A673 (cell line): ENCODE data around the gene THRSP. TPM values are rescaled to one million over a fixed set of nuclear protein-coding genes. Genes with fewer than 3 reads are reported as not detected.

Source experiments
- BruUV-seq: library from RNA; stranded (reverse); fragments of 400-500 nt; replicated peaks from 2 replicates; lab custom pipeline; 2021; lab: Mats Ljungman, UMichigan
- CTCF ChIA-PET: fragments of 300-600 bp; sonication (Branson Sonifier 250); formaldehyde crosslinking; loops from one replicate; lab custom pipeline; 2022; ENCODE audit warnings: antibody characterized with exemption; lab: Charles Lee
- POLR2A ChIA-PET: fragments of 300-600 bp; sonication (Branson Sonifier 250); formaldehyde crosslinking; loops from one replicate; lab custom pipeline; 2022; ENCODE audit warnings: antibody characterized with exemption; ENCODE audit not compliant: low non-redundant PET; lab: Charles Lee
- DNase-seq: peaks from one replicate; pipeline ENCODE4 v3.0.0-alpha.2; 2015; ENCODE audit warnings: low spot score
- H3K27ac ChIP-seq: fragments of 200-600 bp; sonication (generic); 2 replicates; pipeline ENCODE4 v1.5.1; 2016; ENCODE audit warnings: mixed run types, low read depth, mild to moderate bottlenecking, mixed read lengths, antibody characterized with exemption, low read length; ENCODE audit not compliant: poor library complexity, severe bottlenecking
- H3K27me3 ChIP-seq: fragments of 200-600 bp; sonication (generic); replicated peaks from 2 replicates; pipeline ENCODE4 v1.6.1; 2017; ENCODE audit warnings: mixed run types, low read depth, mild to moderate bottlenecking, mixed read lengths, antibody characterized with exemption, low read length; ENCODE audit not compliant: insufficient read depth, poor library complexity
- H3K36me3 ChIP-seq: fragments of 200-600 bp; sonication (generic); 2 replicates; pipeline ENCODE4 v1.6.1; 2016; ENCODE audit warnings: mixed run types, mild to moderate bottlenecking, mixed read lengths, antibody characterized with exemption, low read length; ENCODE audit not compliant: insufficient read depth, poor library complexity, severe bottlenecking
- H3K4me1 ChIP-seq: fragments of 200-600 bp; sonication (generic); 2 replicates; pipeline ENCODE4 v1.6.1; 2017; ENCODE audit warnings: mixed run types, mild to moderate bottlenecking, mixed read lengths, antibody characterized with exemption, low read length; ENCODE audit not compliant: insufficient read depth, poor library complexity, severe bottlenecking
- H3K4me3 ChIP-seq: fragments of 200-600 bp; sonication (generic); 2 replicates; pipeline ENCODE4 v1.5.1; 2016; ENCODE audit warnings: low read depth, mixed run types, mild to moderate bottlenecking, mixed read lengths, low read length; ENCODE audit not compliant: poor library complexity, severe bottlenecking
- H3K9me3 ChIP-seq: fragments of 200-600 bp; sonication (generic); 2 replicates; pipeline ENCODE4 v1.6.1; 2016; ENCODE audit warnings: mixed run types, low read depth, mild to moderate bottlenecking, mixed read lengths, antibody characterized with exemption, low read length; ENCODE audit not compliant: poor library complexity, severe bottlenecking
- CTCF ChIP-seq: fragments of 300-800, 200-600 bp; sonication (generic); conservative IDR thresholded peaks from 2 replicates; pipeline ENCODE4 v1.5.1; 2017; ENCODE audit warnings: low read depth, mild to moderate bottlenecking, antibody characterized with exemption, low read length, moderate library complexity, mixed read lengths
- EZH2 ChIP-seq: fragments of 200-600 bp; sonication (generic); IDR thresholded peaks from 2 replicates; pipeline ENCODE4 v1.6.1; 2017; ENCODE audit warnings: borderline replicate concordance, low read depth, mild to moderate bottlenecking, mixed read lengths, antibody characterized with exemption, low read length; ENCODE audit not compliant: poor library complexity, severe bottlenecking
- intact Hi-C: fragments of 100-400 bp; cut with micrococcal nuclease; formaldehyde crosslinking; loops from one replicate; pipeline ENCODE4 v1.10.0; 2022; ENCODE audit not compliant: unreplicated experiment
- total RNA-seq: library from RNA; stranded (reverse); gene quantifications from 2 replicates; pipeline ENCODE4 v1.2.3, GENCODE V29; 2021

THRSP gene
- total RNA-seq, 1 experiment from 2014 or later, result not detected

GRCh38 chr11:78031629-78032028 lies 32.0 kb upstream of the THRSP start:
- Histone ChIP-seq H3K9me3 (no peaks in the 10 kb centered on the region), H3K4me1 (peaks cover 17% of the 10 kb centered on the region), H3K27ac (no peak overlapping the region), H3K36me3 (no peaks in the 10 kb centered on the region), H3K27me3 (no peaks in the 10 kb centered on the region), H3K4me3 (no peak overlapping the region)
- no peak for TF ChIP-seq EZH2
- TF ChIP-seq CTCF, result no peak
- POLR2A ChIA-PET, result no interaction called here
- no peak for DNase-seq
- CTCF ChIA-PET, result interaction anchor here (1.2 kb wide), 1 partner anchor 14 kb away, joined by 3 read pairs; no protein-coding TSS in a partner anchor
- intact Hi-C loops, result no loop called here
- BruUV-seq, result no TSS peak

GRCh38 chr11:78032090-78032489 lies 31.6 kb upstream of the THRSP start:
- Histone ChIP-seq H3K9me3 (no peaks in the 10 kb centered on the region), H3K27ac (no peak overlapping the region), H3K4me3 (no peak overlapping the region), H3K36me3 (no peaks in the 10 kb centered on the region), H3K27me3 (no peaks in the 10 kb centered on the region), H3K4me1 (peaks cover 17% of the 10 kb centered on the region)
- ChIA-PET CTCF (interaction anchor here (1.2 kb wide), 1 partner anchor 14 kb away, joined by 3 read pairs; no protein-coding TSS in a partner anchor), POLR2A (no interaction called here)
- intact Hi-C loops, result no loop called here
- DNase-seq, result no peak
- TF ChIP-seq EZH2 (no peak), CTCF (no peak)
- no TSS peak for BruUV-seq

GRCh38 chr11:78033040-78033439 lies 30.6 kb upstream of the THRSP start:
- H3K27me3 ChIP-seq, result no peaks in the 10 kb centered on the region
- H3K27ac ChIP-seq, result no peak overlapping the region
- no peaks in the 10 kb centered on the region for H3K36me3 ChIP-seq
- TF ChIP-seq EZH2 (no peak), CTCF (no peak)
- no peak overlapping the region for H3K4me3 ChIP-seq
- ChIA-PET CTCF (no interaction called here), POLR2A (no interaction called here)
- H3K4me1 ChIP-seq, result peaks cover 17% of the 10 kb centered on the region
- intact Hi-C loops, result no loop called here
- no peak for DNase-seq
- no peaks in the 10 kb centered on the region for H3K9me3 ChIP-seq
- BruUV-seq, result no TSS peak
